Measurements from ENCODE around the gene ATXN10.

The ATXN10 gene

DNA sequence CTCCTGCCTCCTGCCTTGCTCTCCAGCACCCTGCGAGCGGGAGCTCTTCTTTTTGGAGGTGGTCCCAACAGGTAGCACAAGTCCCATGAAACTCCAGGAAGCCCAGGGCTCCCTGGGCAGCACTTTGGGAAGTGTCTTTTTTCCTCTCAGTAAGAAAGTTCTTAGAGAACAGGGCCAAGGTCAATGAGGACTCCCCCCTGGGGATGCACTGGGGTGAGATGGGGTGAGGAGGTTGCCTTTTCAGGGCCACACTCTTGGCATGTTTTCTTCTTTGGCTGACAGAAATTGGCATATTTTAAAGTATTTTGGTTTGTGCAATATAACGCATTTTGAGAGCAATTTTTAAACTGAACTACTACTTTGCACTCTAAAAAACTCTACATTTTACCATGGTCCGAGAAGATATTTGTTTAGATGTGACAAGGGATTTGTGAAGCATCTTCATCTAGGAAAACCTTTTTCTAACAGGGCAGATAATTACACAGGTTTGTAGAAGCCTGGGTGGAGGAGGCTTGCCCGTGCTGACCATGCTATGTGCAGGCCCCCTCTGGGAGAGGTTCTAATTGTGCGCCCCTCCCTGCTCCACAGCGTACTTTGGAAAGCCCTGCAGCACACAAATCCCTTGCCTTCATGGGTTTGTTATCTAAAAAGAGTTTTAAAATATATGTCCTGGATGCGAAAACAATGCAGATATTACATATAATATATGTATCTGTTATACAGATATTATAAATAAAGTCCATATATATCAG is 165.0 kb downstream of the ATXN10 start:
- no peak for DNase-seq (ENCODE audit: extremely low read depth, low read depth)
- H3K4me3 ChIP-seq (replicated peaks; ENCODE audit: low read depth, low read length), result no peak overlapping the region
- TF ChIP-seq, protein P1, sequence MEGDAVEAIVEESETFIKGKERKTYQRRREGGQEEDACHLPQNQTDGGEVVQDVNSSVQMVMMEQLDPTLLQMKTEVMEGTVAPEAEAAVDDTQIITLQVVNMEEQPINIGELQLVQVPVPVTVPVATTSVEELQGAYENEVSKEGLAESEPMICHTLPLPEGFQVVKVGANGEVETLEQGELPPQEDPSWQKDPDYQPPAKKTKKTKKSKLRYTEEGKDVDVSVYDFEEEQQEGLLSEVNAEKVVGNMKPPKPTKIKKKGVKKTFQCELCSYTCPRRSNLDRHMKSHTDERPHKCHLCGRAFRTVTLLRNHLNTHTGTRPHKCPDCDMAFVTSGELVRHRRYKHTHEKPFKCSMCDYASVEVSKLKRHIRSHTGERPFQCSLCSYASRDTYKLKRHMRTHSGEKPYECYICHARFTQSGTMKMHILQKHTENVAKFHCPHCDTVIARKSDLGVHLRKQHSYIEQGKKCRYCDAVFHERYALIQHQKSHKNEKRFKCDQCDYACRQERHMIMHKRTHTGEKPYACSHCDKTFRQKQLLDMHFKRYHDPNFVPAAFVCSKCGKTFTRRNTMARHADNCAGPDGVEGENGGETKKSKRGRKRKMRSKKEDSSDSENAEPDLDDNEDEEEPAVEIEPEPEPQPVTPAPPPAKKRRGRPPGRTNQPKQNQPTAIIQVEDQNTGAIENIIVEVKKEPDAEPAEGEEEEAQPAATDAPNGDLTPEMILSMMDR (IDR thresholded peaks at IDR 0.05; ENCODE audit: low read depth, low read length, missing control alignments), result no peak

DNA sequence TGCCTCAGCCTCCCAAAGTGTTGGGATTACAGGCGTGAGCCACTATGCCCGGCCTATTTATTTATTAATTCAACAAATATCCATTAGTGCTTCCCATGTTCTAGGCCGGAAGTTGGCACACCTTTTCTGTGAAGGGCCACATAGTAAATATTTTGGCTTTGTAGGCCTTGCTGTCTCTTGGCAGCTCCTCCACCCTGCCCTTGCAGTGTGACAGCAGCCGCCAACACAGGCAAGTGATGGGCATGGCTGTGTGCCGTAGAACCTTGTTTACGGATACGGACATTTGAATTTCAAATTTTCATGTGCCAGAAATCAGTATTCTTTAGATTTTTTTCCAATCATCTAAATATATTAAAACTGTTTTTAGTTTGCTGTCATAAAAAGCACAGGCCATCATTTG is 165.9 kb downstream of the ATXN10 start:
- no peak overlapping the region for H3K4me3 ChIP-seq (replicated peaks; ENCODE audit: low read depth, low read length)
- no peak for DNase-seq (ENCODE audit: extremely low read depth, low read depth)
- TF ChIP-seq, protein P1 (IDR thresholded peaks at IDR 0.05; ENCODE audit: low read depth, low read length, missing control alignments), result no peak

DNA sequence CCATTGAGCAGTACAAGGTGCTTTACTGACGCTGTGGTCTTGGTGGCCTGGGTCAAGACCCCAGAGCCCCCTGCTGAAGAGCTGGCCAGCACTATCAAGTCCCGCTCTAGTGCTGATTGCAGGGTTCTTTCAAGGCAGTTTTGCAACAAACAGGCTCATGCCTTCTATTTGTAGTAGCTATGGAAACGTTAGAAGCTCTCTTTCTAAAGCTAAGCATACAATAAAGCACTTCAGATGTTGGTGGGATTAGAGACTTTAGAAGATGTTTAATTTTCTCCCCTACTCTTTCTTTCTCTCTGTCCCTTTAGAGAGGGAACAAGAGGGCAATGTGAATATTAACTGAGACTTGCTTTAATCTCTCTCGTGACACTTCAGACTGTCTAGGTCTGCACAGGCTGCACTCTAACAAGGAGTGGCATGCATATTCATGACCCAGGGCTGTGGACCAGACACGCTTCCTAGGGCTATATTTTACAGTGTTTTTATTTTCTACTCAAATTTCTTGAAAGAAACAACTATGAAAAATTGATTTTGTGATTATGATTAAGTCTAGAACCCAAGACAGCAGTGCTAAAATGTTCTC is 166.8 kb downstream of the ATXN10 start:
- TF ChIP-seq, protein P1 (IDR thresholded peaks at IDR 0.05; ENCODE audit: low read depth, low read length, missing control alignments), result no peak
- H3K4me3 ChIP-seq (replicated peaks; ENCODE audit: low read depth, low read length), result no peak overlapping the region
- no peak for DNase-seq (ENCODE audit: extremely low read depth, low read depth)

DNA sequence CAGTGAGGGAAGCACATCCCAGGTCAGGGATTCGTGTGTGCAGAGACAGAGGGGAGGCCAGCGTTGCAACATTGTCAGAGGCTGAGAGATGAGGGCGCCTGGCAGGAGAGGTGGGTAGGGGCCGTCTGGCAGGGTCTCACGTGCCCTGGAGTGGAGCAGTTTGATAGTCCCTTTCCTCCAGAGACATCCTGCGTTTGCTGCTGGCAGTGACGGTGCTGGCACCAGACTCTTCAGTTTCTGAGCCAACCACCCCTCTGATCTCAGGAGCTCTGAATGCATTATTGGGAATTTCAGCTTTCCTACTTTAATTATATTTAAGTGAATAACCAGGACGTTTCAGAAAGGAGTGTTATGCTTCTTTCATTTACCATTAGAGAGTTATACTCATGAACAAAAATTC is 168.8 kb downstream of the ATXN10 start:
- no peak overlapping the region for H3K4me3 ChIP-seq (replicated peaks; ENCODE audit: low read depth, low read length)
- TF ChIP-seq, protein P1 (IDR thresholded peaks at IDR 0.05; ENCODE audit: low read depth, low read length, missing control alignments), result no peak

DNA sequence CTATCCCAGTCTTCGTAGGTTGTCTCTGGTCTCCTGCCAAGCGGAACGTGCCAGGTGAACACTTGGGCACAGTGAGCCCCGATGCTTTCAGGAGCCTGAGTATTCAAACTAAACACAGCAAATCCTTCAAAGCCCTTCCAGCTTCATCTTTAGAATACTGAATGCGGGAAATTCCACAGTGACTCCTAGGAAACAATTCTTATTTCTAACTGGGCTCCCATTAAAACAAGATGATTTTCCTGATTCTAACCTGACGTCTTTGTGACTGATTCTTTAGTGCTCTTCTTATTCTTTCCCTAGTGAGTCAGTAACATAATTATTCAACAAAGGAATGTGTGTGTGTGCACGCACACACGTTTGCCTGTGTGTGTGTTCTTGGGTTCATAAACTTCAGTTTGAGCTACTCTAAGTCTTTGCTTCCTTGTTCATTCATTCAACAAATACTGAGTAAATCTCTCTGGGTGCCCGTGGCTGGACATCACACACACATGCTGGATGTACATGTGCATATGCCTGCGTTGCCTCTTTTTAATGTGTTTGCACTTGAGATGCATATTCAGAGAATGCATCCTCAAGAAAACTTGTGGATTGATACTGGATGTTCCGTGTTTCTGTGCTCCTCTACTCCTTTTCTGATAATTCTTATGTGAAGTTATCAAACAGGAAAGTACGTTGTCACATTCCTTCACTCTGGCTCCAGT is 170.8 kb downstream of the ATXN10 start:
- TF ChIP-seq, protein P1 (IDR thresholded peaks at IDR 0.05; ENCODE audit: low read depth, low read length, missing control alignments), result no peak
- DNase-seq (ENCODE audit: extremely low read depth, low read depth), result no peak
- H3K4me3 ChIP-seq (replicated peaks; ENCODE audit: low read depth, low read length), result no peak overlapping the region

More for the DNA sequence above, 168.8 kb downstream of the ATXN10 start:
- DNase-seq (ENCODE audit: extremely low read depth, low read depth), result no peak

DNA sequence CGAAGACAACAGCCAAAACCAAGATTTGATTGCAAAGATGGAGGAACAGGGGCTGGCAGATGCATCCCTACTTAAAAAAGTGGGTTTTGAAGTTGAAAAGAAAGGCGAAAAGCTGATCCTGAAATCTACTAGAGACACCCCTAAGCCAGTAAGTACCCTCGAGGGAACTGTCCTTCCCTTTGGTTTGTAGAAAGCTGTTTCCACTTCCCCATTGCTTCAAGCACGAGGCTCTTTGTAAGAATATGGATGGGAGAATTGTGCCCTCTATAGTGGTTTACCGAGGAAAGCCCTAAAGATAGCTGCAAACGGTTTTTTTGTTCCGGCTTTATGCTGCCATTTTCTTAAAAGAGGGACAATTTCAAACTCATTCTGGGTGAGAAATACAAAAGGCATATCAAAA is 171.4 kb downstream of the ATXN10 start:
- no peak overlapping the region for H3K4me3 ChIP-seq (replicated peaks; ENCODE audit: low read depth, low read length)
- DNase-seq (ENCODE audit: extremely low read depth, low read depth), result no peak
- TF ChIP-seq, protein P1 (IDR thresholded peaks at IDR 0.05; ENCODE audit: low read depth, low read length, missing control alignments), result no peak
